Endometrium (tissue), 2 donors: ENCODE results near the gene HSD3B1.
"Not testable (repeated sequence)": the region's sequence is repeated elsewhere in the genome, so short reads cannot be mapped to it uniquely, and the experiment has no call there.

Experiments used
- FAIRE-seq: peaks from 2 replicates; lab custom pipeline; 2012; peaks lifted over from hg19 to GRCh38; lab: Jason Lieb, UNC
- donor health status: control.
- donor health status: control.

The HSD3B1 gene

DNA sequence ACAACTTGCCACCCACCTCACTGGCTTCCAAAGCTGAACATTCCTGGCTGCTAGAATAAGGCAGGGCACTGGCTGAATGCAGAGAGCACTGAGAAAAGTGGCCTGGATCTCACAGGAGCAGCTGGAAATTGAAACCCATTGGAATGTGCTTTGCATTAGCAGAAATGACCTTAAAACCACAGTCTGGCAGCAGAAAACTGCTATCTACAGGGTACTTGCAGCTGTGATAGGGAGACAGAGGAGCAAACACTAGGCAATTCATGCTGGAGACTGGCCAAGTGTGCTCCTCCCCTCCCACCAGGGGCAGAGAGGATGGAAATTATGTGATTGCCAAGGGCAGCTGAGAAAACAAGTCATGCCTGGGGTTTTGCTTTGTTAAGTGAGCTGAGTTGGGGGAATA, 47.2 kb downstream of the HSD3B1 start:
- FAIRE-seq: no peak

GRCh38 chr1:119556423-119556822, 49.4 kb downstream of the HSD3B1 start:
- FAIRE-seq: no peak

GRCh38 chr1:119560402-119560801, 53.4 kb downstream of the HSD3B1 start:
- not testable (repeated sequence) for FAIRE-seq

- no peak for FAIRE-seq
Observed at GRCh38 chr1:119564548-119564947, 57.5 kb downstream of the HSD3B1 start.
